Karpas-422 (cell line): Measurements from ENCODE around the gene SLAMF7. TPM values are rescaled to one million over a fixed set of nuclear protein-coding genes. Genes with fewer than 3 reads are reported as not detected.

Experiments
- DNase-seq: peaks from one replicate; pipeline ENCODE4 v3.0.0-alpha.2; 2015
- H2AFZ ChIP-seq: fragments of 200-600 bp; sonication (generic); 2 replicates; pipeline ENCODE4 v1.6.1; 2014; ENCODE audit warnings: antibody characterized with exemption, low read length, mixed read lengths
- H3K27ac ChIP-seq: fragments of 200-600 bp; sonication (generic); 2 replicates; pipeline ENCODE4 v1.5.1; 2014; ENCODE audit warnings: mild to moderate bottlenecking, low read length, moderate library complexity
- H3K27me3 ChIP-seq: fragments of 200-600 bp; sonication (generic); 2 replicates; pipeline ENCODE4 v1.6.1; 2014; ENCODE audit warnings: low read length, mixed read lengths
- H3K36me3 ChIP-seq: fragments of 200-600 bp; sonication (generic); 2 replicates; pipeline ENCODE4 v1.6.1; 2014; ENCODE audit warnings: low read length, mixed read lengths; ENCODE audit not compliant: insufficient read depth
- H3K4me1 ChIP-seq: fragments of 200-600 bp; sonication (generic); 2 replicates; pipeline ENCODE4 v1.6.1; 2014; ENCODE audit warnings: mild to moderate bottlenecking, low read length, mixed read lengths
- H3K4me2 ChIP-seq: fragments of 200-600 bp; sonication (generic); 2 replicates; pipeline ENCODE4 v1.6.1; 2014; ENCODE audit warnings: low read length, low read depth, mild to moderate bottlenecking; ENCODE audit not compliant: poor library complexity, severe bottlenecking
- H3K4me3 ChIP-seq: fragments of 200-600 bp; sonication (generic); 2 replicates; pipeline ENCODE4 v1.5.1; 2014; ENCODE audit warnings: mild to moderate bottlenecking, antibody characterized with exemption, low read length, mixed read lengths
- H3K79me2 ChIP-seq: fragments of 200-600 bp; sonication (generic); 2 replicates; pipeline ENCODE4 v1.6.1; 2014; ENCODE audit warnings: mild to moderate bottlenecking, low read length, mixed read lengths
- H3K9ac ChIP-seq: fragments of 200-600 bp; sonication (generic); 2 replicates; pipeline ENCODE4 v1.6.0; 2014; ENCODE audit warnings: low read length
- H3K9me2 ChIP-seq: fragments of 200-600 bp; sonication (generic), shearing (Covaris generic); replicated peaks from 2 replicates; pipeline ENCODE4 v1.6.0; 2014; ENCODE audit warnings: mild to moderate bottlenecking, low read length, moderate library complexity; ENCODE audit not compliant: insufficient read depth
- H3K9me3 ChIP-seq: fragments of 300-700, 200-600 bp; sonication (generic); 2 replicates; pipeline ENCODE4 v1.6.1; 2014; ENCODE audit warnings: low read length, mixed read lengths
- H4K20me1 ChIP-seq: fragments of 200-600 bp; sonication (generic); 2 replicates; pipeline ENCODE4 v1.6.1; 2014; ENCODE audit warnings: mild to moderate bottlenecking, antibody characterized with exemption, low read length, low read depth; ENCODE audit not compliant: insufficient read depth
- total RNA-seq: library from RNA; depleted of rRNA; stranded (reverse); fragments of >200 nt; shearing (Covaris generic); gene quantifications from 2 replicates; pipeline ENCODE4 v1.2.3, GENCODE V29; 2014; ENCODE audit warnings: low replicate concordance

SLAMF7 gene
- total RNA-seq, 1 experiment from 2014 or later, result 0.15 TPM

DNA sequence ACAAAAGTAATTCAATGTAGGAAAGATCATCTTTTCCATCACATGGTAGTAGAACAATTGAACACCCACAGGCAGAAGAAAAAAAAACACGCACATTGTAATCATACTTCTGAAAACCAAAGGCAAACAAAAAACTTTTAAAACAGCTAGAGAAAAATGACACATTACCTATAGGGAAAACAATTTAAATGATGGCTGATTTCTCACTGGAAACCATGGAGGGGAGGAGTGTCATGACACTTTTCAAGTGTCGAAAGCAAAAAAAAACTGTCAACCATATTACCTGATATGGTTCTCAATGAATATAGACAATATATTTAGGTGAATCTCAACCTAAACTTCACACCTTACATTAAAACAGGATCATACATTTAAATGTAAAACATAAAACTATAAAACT is 776 bp upstream of the SLAMF7 start:
- no peak overlapping the region for H3K27ac ChIP-seq
- H3K79me2 ChIP-seq, result no peaks in the 10 kb centered on the region
- 0 out of 2 replicates have a peak, but pooled peaks cover 4% of the 10 kb centered on the region for H3K4me1 ChIP-seq

GRCh38 chr1:160740133-160740688 is 1.2 kb downstream of the SLAMF7 start:
- Histone ChIP-seq H3K79me2 (no peaks in the 10 kb centered on the region), H3K4me3 (no peak overlapping the region), H3K27me3 (no peaks in the 10 kb centered on the region), H2AFZ (no peak overlapping the region), H3K9me3 (no peaks in the 10 kb centered on the region), H4K20me1 (no peaks in the 10 kb centered on the region), H3K27ac (no peak overlapping the region), H3K4me2 (no peak overlapping the region), H3K36me3 (no peaks in the 10 kb centered on the region), H3K4me1 (no peaks in the 10 kb centered on the region), H3K9ac (no peak overlapping the region), H3K9me2 (no peaks in the 10 kb centered on the region)
- no peak for DNase-seq

More for the DNA sequence above, 776 bp upstream of the SLAMF7 start:
- DNase-seq, result no peak
- no peak overlapping the region for H3K9ac ChIP-seq
- no peaks in the 10 kb centered on the region for H3K9me2 ChIP-seq
- no peak overlapping the region for H3K4me3 ChIP-seq
- H3K27me3 ChIP-seq, result no peaks in the 10 kb centered on the region
- H3K9me3 ChIP-seq, result no peaks in the 10 kb centered on the region
- no peaks in the 10 kb centered on the region for H3K36me3 ChIP-seq
- H2AFZ ChIP-seq, result no peak overlapping the region
- no peak overlapping the region for H3K4me2 ChIP-seq
- H4K20me1 ChIP-seq, result no peaks in the 10 kb centered on the region

GRCh38 chr1:160741092-160741501 is 2.0 kb downstream of the SLAMF7 start:
- Histone ChIP-seq H3K4me2 (no peak overlapping the region), H4K20me1 (no peaks in the 10 kb centered on the region), H3K27me3 (no peaks in the 10 kb centered on the region), H3K4me1 (no peaks in the 10 kb centered on the region), H3K36me3 (no peaks in the 10 kb centered on the region), H3K9ac (no peak overlapping the region), H2AFZ (no peak overlapping the region), H3K9me3 (no peaks in the 10 kb centered on the region), H3K4me3 (no peak overlapping the region), H3K9me2 (no peaks in the 10 kb centered on the region), H3K79me2 (no peaks in the 10 kb centered on the region), H3K27ac (no peak overlapping the region)
- no peak for DNase-seq

- Histone ChIP-seq H3K4me2 (no peak overlapping the region), H3K36me3 (no peaks in the 10 kb centered on the region), H3K9ac (no peak overlapping the region), H3K27ac (no peak overlapping the region), H3K9me3 (no peaks in the 10 kb centered on the region), H3K27me3 (no peaks in the 10 kb centered on the region), H3K4me1 (no peaks in the 10 kb centered on the region), H3K79me2 (no peaks in the 10 kb centered on the region), H2AFZ (no peak overlapping the region), H3K4me3 (no peak overlapping the region), H3K9me2 (no peaks in the 10 kb centered on the region), H4K20me1 (no peaks in the 10 kb centered on the region)
- DNase-seq, result no peak
Observed at GRCh38 chr1:160741612-160742348, 2.7 kb downstream of the SLAMF7 start.

DNA sequence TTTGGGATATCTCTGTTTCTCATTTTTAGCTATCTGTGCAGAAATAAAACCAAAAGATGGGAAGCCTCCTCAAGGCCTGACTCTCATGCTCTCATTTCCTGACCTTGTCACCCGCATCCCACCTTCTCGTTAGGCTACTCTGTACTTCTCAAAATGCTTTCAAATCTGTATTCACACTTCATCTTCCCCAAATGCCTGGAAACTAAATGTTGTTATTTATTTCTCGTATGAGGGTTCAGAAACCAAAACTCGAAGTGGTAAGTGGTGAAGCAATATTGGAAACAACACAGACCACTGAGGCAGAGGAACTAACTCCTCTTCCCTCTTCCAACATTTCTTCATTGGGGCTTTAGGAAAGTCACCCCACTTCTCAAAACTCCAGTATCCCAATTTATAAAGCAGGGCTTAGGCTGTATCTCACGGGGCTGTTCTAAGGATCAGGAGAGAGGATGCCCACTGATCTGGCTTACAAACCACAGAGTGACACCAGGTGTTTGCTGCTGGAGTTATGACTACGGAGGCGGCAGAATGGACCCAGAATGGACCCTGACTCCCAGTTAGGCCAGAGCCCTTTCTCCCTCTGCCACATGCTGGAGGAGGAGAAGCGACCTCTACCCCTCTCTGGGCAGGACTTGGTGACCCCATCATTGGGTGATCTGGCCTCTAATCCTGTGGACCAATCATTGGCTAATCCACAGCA is 3.5 kb downstream of the SLAMF7 start:
- no peak for DNase-seq
- no peak overlapping the region for H3K4me3 ChIP-seq
- H3K27ac ChIP-seq, result no peak overlapping the region
- no peaks in the 10 kb centered on the region for H3K9me2 ChIP-seq
- H3K9me3 ChIP-seq, result no peaks in the 10 kb centered on the region
- H3K4me1 ChIP-seq, result no peaks in the 10 kb centered on the region
- no peaks in the 10 kb centered on the region for H3K27me3 ChIP-seq
- no peak overlapping the region for H3K9ac ChIP-seq
- H3K79me2 ChIP-seq, result no peaks in the 10 kb centered on the region
- H4K20me1 ChIP-seq, result no peaks in the 10 kb centered on the region
- no peak overlapping the region for H2AFZ ChIP-seq
- no peaks in the 10 kb centered on the region for H3K36me3 ChIP-seq
- H3K4me2 ChIP-seq, result no peak overlapping the region

- no peaks in the 10 kb centered on the region for H3K27me3 ChIP-seq
- no peaks in the 10 kb centered on the region for H3K36me3 ChIP-seq
- H3K79me2 ChIP-seq, result no peaks in the 10 kb centered on the region
- H3K4me3 ChIP-seq, result no peak overlapping the region
- H3K9me2 ChIP-seq, result no peaks in the 10 kb centered on the region
- H3K9ac ChIP-seq, result no peak overlapping the region
- no peak overlapping the region for H3K27ac ChIP-seq
- H4K20me1 ChIP-seq, result no peaks in the 10 kb centered on the region
- no peak overlapping the region for H2AFZ ChIP-seq
- no peak overlapping the region for H3K4me2 ChIP-seq
- H3K4me1 ChIP-seq, result no peaks in the 10 kb centered on the region
- no peaks in the 10 kb centered on the region for H3K9me3 ChIP-seq
- no peak for DNase-seq
Observed at GRCh38 chr1:160743266-160743665, 4.2 kb downstream of the SLAMF7 start.

DNA sequence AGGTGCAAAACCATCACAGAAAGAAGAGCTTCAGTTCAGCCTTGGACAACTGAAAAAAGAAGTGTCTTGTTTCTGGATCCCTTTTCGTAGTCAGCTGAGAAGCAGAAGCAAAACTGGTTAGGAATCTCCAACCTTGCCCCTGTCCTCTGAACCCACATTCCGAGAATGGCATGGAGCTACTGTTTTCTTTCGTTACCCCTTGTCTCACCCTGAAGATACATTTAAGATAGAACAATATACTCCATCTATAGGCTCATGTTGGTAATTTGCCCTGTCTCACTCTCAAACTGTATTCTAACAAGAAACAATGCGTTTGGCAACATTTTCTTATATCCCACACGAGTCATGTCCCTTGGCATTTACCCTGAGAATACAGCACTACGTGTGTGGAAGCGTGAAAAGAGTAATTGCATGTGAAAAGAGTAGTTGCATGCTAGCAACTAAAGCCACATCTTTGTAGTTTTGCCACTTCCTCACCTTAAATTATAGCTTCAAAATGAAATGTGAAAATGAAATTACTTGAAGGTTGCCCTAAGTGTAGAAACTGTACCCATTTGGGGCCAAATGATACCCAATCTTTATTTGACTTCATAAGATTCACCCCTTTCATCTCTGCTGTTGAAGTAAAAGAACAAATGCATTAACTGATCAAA is 5.3 kb downstream of the SLAMF7 start:
- Histone ChIP-seq H3K27me3 (no peaks in the 10 kb centered on the region), H3K9me2 (no peaks in the 10 kb centered on the region), H2AFZ (no peak overlapping the region), H3K9ac (no peak overlapping the region), H4K20me1 (no peaks in the 10 kb centered on the region), H3K36me3 (no peaks in the 10 kb centered on the region), H3K4me2 (no peak overlapping the region), H3K4me1 (no peaks in the 10 kb centered on the region), H3K27ac (no peak overlapping the region), H3K4me3 (no peak overlapping the region), H3K79me2 (no peaks in the 10 kb centered on the region), H3K9me3 (no peaks in the 10 kb centered on the region)
- peak; percentile 34 for DNase-seq
